Measurements from ENCODE around the gene SCRT2. TPM values are rescaled to one million over a fixed set of nuclear protein-coding genes. Genes with fewer than 3 reads are reported as not detected.
A peak's percentile ranks its signal among the peaks of the same experiment; 100 is the strongest.

The SCRT2 gene
- total and polyA plus RNA-seq, 9 of the 15 experiments (the other 6 are each of a cell fraction or from before 2014, with no cell fraction given), result 0.04 to 0.75 (median 0.13) TPM; not detected in 2

DNA sequence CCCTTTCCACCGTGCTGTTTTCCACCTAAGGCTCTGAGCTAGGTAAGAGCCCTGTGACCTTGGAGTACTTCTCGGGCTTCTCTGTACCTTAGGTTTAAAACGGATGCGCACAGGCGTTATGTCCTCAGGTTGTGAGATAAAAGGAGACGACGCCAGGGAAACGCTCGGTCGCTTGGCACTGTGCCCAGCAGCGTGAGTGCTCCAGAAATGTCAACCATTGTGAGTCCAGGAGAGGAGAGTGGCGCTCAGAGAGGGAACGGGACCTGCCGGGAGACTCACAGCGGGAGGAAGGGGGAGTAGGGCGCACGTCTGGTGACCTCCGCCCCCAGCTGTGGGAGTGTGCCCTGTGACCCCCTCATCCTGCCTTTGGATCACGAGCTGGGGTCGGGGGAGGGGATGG is 33.8 kb upstream of the SCRT2 start:
- Histone ChIP-seq H3K79me2 (ENCODE audit: control insufficient read depth, insufficient read depth, low read length) (no peaks in the 10 kb centered on the region), H3K4me2 (ENCODE audit: insufficient read depth, low read length) (no peak overlapping the region), H3K4me3 (no peak overlapping the region), H3K36me3 (ENCODE audit: control insufficient read depth, insufficient read depth, low read length) (no peaks in the 10 kb centered on the region), H3K9ac (ENCODE audit: insufficient read depth in 1 of 2, low read depth in 2 of 2, low read length in 2 of 2) (no peak overlapping the region), H3K27me3 (ENCODE audit: control insufficient read depth in 2 of 2, insufficient read depth in 2 of 2, low read length in 2 of 2) (no peaks in the 10 kb centered on the region), H3K27ac (ENCODE audit: extremely low read depth, low read depth, low read length) (no peak overlapping the region), H2AFZ (ENCODE audit: low read depth, low read length) (no peak overlapping the region), H3K9me3 (replicated peaks; ENCODE audit: control insufficient read depth, insufficient read depth, low read depth, low read length) (peaks cover 4% of the 10 kb centered on the region), H3K4me1 (replicated peaks in 1 of 2; ENCODE audit: control insufficient read depth in 2 of 2, insufficient read depth in 2 of 2, low read length in 2 of 2) (peaks cover 4 to 9% of the 10 kb centered on the region in 2 experiments; a peak in 3 of 5 replicates), H4K20me1 (replicated peaks; ENCODE audit: control insufficient read depth, insufficient read depth, low read length) (no peaks in the 10 kb centered on the region), H3K9me1 (ENCODE audit: control insufficient read depth, insufficient read depth, low read length) (no peaks in the 10 kb centered on the region)
- TF ChIP-seq NFIC (IDR thresholded peaks at IDR 0.05) (peak; percentile 91), ZNF174 (CRISPR knock-in tag; IDR thresholded peaks at IDR 0.05) (no peak)
- FAIRE-seq, result no peak
- BruUV-seq (replicated peaks), result no TSS peak
- 13% methylated on average over 11 of the region's 20 CpGs for WGBS (ENCODE audit: insufficient coverage, low coverage, missing lambda C conversion rate)
- in situ Hi-C loops (cut with MboI) (no loop called here), intact Hi-C loops (cut with micrococcal nuclease) (no loop called here)
- DNase-seq (ENCODE audit: extremely low read depth in 1 of 4, low spot score in 3 of 4), result peak in 1 of 4 experiments; percentile 36
- no peak for ATAC-seq
- CTCF ChIA-PET (ENCODE audit: low intra/inter-chr PET ratio), result interaction anchor here (0.5 kb wide), 1 partner anchor 121 kb away, joined by 6 read pairs; no protein-coding TSS in a partner anchor
- POLR2A ChIA-PET, result interaction anchor here (0.6 kb wide), 1 partner anchor 21 kb away, joined by 3 read pairs; no protein-coding TSS in a partner anchor

DNA sequence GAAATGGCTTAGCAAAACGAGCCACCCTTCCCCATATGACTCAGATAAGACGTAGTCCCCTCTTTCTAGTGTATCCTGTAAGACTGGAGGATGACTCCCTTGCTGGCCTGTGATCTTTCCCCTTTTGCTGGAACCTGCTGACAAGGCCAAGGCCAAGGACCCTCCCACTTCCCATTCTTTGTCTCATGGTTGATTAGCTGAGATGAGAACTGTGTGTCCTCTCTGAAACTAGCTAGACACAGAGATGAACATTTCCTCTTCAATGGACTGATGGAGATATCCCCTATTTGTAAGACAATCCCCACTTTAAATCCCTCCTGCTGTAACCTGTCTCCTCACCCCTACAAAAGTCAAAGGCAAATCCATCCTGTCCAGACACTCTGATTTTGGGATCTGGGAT is 33.4 kb upstream of the SCRT2 start:
- no TSS peak for BruUV-seq (replicated peaks)
- DNase-seq (ENCODE audit: extremely low read depth in 1 of 4, low spot score in 3 of 4) (no peak), ATAC-seq (no peak), FAIRE-seq (no peak)
- Histone ChIP-seq H3K9me1 (ENCODE audit: control insufficient read depth, insufficient read depth, low read length) (no peaks in the 10 kb centered on the region), H3K4me1 (replicated peaks in 1 of 2; ENCODE audit: control insufficient read depth in 2 of 2, insufficient read depth in 2 of 2, low read length in 2 of 2) (peaks cover 4 to 9% of the 10 kb centered on the region in 2 experiments; a peak in 3 of 5 replicates), H3K9me3 (replicated peaks; ENCODE audit: control insufficient read depth, insufficient read depth, low read depth, low read length) (peaks cover 4% of the 10 kb centered on the region), H3K9ac (ENCODE audit: insufficient read depth in 1 of 2, low read depth in 2 of 2, low read length in 2 of 2) (no peak overlapping the region), H3K4me3 (no peak overlapping the region), H3K27ac (ENCODE audit: extremely low read depth, low read depth, low read length) (no peak overlapping the region), H3K4me2 (ENCODE audit: insufficient read depth, low read length) (no peak overlapping the region), H3K79me2 (ENCODE audit: control insufficient read depth, insufficient read depth, low read length) (no peaks in the 10 kb centered on the region), H3K36me3 (ENCODE audit: control insufficient read depth, insufficient read depth, low read length) (no peaks in the 10 kb centered on the region), H3K27me3 (ENCODE audit: control insufficient read depth in 2 of 2, insufficient read depth in 2 of 2, low read length in 2 of 2) (no peaks in the 10 kb centered on the region), H4K20me1 (replicated peaks; ENCODE audit: control insufficient read depth, insufficient read depth, low read length) (no peaks in the 10 kb centered on the region), H2AFZ (ENCODE audit: low read depth, low read length) (no peak overlapping the region)
- in situ Hi-C loops (cut with MboI), result no loop called here
- intact Hi-C loops (cut with micrococcal nuclease), result no loop called here
- WGBS (ENCODE audit: insufficient coverage, low coverage, missing lambda C conversion rate), result 36% methylated on average over 2 of the region's 2 CpGs
- 0 out of 2 replicates have a peak, but pooled peaks have one; percentile 32 for TF ChIP-seq TRIM28 (IDR thresholded peaks at IDR 0.05)
- no peak for TF ChIP-seq RFX7 (CRISPR knock-in tag; IDR thresholded peaks at IDR 0.05)
- TF ChIP-seq CBX5 (IDR thresholded peaks at IDR 0.05; ENCODE audit: borderline replicate concordance, low read depth), result 0 out of 2 replicates have a peak, but pooled peaks have one; percentile 26
- TF ChIP-seq HDAC6 (IDR thresholded peaks at IDR 0.05; ENCODE audit: low read depth, low read length), result no peak
- peak in 1 of 2 experiments; percentile 57; a peak in 1 of 3 replicates for TF ChIP-seq CBX3 (IDR thresholded peaks at IDR 0.05; ENCODE audit: borderline replicate concordance in 1 of 2, low read length in 2 of 2)
- no peak for TF ChIP-seq RCOR1 (IDR thresholded peaks at IDR 0.05; ENCODE audit: borderline replicate concordance in 1 of 2, low read depth in 2 of 2, low read length in 2 of 2)
- CTCF ChIA-PET (ENCODE audit: low intra/inter-chr PET ratio), result interaction anchor here (0.5 kb wide), 1 partner anchor 121 kb away, joined by 6 read pairs; no protein-coding TSS in a partner anchor
- POLR2A ChIA-PET, result interaction anchor here (0.6 kb wide), 1 partner anchor 21 kb away, joined by 3 read pairs; no protein-coding TSS in a partner anchor

All from K562 (cell line).